ENCODE results near the gene SLC25A29.

DNA sequence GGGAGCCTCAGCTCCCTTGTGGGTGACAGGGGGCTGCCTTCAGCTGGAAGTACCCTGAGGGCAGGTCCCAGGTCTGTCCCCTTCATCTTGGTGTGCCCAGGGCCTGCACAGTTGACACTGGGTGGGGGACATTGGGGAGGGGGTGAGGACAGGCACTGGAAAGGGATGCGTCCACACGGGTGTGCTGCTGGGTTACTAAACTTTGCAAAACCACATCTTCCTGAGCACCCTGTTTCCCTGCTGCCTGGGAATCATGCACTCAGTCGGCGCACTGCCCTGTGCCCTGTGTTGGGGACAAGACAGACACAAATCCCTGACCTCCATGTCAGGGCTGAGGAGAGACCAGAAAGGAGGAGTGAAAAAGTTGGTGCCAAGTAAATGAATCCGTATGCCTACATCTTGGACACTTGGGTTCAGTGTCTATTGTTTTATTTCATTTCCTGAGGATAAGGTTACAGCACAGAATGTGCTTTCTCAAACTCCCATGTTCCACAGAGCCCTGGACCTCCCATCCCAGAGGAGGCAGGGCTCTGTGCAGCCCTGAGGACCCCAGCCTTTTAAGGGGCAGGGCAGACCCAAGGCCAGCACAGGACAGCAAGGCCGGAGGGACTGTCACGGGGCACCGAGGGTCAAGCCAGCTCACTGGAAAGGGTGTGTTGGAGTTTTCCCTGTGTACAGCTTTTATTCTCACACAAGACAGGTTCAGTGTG lies 2.9 kb upstream of the SLC25A29 start:
- TF ChIP-seq, protein P1, sequence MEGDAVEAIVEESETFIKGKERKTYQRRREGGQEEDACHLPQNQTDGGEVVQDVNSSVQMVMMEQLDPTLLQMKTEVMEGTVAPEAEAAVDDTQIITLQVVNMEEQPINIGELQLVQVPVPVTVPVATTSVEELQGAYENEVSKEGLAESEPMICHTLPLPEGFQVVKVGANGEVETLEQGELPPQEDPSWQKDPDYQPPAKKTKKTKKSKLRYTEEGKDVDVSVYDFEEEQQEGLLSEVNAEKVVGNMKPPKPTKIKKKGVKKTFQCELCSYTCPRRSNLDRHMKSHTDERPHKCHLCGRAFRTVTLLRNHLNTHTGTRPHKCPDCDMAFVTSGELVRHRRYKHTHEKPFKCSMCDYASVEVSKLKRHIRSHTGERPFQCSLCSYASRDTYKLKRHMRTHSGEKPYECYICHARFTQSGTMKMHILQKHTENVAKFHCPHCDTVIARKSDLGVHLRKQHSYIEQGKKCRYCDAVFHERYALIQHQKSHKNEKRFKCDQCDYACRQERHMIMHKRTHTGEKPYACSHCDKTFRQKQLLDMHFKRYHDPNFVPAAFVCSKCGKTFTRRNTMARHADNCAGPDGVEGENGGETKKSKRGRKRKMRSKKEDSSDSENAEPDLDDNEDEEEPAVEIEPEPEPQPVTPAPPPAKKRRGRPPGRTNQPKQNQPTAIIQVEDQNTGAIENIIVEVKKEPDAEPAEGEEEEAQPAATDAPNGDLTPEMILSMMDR (IDR thresholded peaks at IDR 0.05), result no peak
- no peak for TF ChIP-seq EP300 (IDR thresholded peaks at IDR 0.05)
- TF ChIP-seq POLR2A (IDR thresholded peaks at IDR 0.05), result no peak
- TF ChIP-seq POLR2AphosphoS5 (IDR thresholded peaks at IDR 0.05), result no peak

All from gastroesophageal sphincter (tissue), 3 donors.